SW480 (cell line): ENCODE results near the gene AMIGO2.

Experiments used
- DNase-seq: peaks from one replicate; pipeline ENCODE4 v3.0.0-alpha.2; 2016; ENCODE audit warnings: low spot score

The AMIGO2 gene

GRCh38 chr12:47097276-47097896 lies 17.6 kb upstream of the AMIGO2 start:
- no peak for DNase-seq

GRCh38 chr12:47095446-47096236 lies 15.9 kb upstream of the AMIGO2 start:
- peak; percentile 51 for DNase-seq

DNA sequence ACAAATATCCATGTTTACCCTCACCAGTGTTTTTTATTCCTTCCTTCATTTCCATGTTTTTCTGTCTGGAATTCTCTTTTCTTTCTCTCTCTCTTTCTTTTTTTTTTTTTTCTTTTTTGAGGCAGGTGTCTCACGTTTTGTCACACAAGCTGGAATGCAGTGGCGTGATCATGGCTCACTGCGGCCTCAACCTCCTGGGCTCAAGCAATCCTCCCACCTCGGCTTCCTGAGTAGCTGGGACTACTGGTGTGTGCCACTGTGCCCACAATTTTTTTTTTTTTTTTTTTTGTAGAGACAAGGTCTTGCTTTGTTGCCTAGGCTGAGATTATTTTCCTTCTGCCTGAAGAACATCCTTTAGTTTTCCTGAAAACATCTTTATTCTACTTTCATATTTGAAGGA lies 15.0 kb upstream of the AMIGO2 start:
- DNase-seq: peak; percentile 50

- no peak for DNase-seq
These were observed 11.2 kb upstream of the AMIGO2 start for GRCh38 chr12:47091009-47091408.

- DNase-seq: peak; percentile 84
These were observed 8.5 kb upstream of the AMIGO2 start for GRCh38 chr12:47088021-47088944.

GRCh38 chr12:47087088-47087688 lies 7.4 kb upstream of the AMIGO2 start:
- no peak for DNase-seq

- DNase-seq: peak; percentile 31
These were observed 6.1 kb upstream of the AMIGO2 start for GRCh38 chr12:47085815-47086252.

DNA sequence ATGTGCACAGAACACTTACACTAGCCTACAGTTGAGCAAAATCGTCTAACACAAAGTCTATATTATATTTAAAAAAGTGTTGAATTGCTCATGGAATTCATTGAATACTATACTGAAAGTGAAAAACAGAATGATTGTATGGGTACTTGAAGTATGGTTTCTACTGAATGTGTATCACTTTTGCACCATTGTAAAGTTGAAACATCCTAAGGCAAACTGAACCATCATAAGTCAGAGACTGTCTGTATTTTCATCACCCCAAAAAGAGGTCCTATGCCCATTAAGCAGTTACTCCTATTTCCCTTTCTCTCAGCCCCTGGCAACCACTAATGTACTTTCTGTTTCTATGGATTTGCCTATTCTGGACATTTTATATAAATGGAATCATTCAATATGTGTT lies 4.4 kb upstream of the AMIGO2 start:
- no peak for DNase-seq

DNA sequence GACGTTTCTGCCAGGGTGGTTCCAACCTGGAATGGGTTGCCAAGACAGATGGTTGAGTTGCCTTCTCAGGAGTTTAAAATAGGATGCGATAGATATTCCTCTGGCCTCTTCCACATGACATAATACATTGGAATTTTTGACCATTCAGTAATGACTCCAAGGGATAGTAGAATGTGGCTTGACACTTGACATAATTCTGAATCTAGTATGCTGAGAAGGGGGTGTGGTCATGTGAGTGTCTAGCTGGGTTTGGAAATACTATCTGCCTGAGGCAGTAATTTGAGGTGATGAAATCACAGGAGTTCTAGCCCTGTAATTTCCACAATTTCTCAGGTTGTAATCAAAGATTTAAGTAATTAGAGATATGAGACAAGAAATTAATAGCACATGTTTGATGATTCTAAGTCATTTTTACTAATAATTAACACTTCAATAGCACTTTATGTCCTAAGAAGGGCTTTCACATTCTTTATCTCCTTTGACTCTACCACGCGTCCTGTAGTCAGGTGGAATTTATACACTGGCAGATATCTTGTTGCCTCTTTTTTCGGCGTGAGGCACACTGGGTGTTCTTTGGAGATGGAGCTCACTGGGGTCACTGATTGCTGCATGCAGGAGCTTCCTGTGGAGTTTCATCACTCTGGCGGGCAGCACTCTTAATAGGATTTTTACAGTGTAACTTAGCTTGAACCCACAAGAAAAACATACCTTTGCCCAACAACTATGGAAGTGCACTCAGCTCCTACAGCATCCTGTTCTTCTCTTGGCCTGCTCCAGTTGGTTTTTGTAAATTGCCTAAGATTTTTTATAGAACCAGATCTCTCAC lies 3.2 kb upstream of the AMIGO2 start:
- peak; percentile 60 for DNase-seq

DNA sequence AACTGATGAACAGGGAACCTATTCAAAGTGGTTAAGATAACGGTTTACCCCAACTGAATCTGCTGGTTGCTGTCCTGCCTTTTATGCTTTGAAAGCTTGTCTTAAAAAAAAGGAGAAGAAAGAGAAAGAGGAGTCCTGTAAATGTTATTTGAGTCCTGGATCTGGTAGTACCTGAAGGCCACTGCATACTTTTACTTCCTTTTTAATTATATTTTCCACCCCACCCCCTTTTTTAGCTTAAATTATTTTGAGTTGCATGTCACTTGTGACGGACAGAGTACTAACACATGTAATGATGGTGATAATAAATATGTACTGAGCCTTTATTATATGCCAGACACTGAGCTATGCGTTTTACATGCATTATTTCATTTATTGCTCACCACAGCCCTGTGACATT lies 2.5 kb upstream of the AMIGO2 start:
- no peak for DNase-seq

DNA sequence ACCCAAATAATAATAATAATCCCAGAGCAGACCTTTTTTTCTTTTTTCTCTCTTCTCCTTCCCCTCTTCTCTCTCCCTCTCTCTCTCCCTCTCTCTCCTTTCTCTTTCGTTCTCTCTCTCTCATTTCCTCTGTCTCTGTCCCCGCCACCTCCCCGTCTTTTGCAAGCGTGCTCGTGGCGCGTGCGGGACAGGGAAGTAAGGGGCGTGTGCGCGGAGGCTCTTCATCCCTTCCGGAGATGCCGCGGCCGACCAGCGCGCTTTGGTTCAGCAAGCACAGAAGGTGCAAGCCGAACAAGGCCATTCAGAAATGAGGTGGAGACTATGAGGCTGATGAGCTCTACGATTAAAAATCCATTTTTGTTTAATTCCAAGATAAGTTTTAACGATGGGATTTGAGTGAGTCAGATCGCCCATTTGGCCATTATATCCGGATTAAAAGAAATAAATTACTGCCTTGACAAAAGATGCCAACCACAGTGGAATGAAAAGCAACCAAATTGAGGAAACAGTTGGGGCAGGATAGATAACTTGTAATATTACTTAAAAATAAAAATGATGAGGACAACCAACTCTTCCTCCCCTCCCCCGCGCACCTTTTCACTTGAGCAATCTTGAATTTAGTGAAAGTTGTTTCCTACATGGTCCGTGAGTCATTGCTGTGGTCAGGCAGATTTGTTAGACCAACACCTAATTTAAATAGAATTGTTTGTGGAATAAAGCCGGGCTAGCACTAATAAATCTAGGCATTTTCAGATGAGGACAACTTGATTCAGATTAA lies 1.2 kb upstream of the AMIGO2 start:
- DNase-seq: peak; percentile 46

- DNase-seq: peak; percentile 31
These were observed 394 bp upstream of the AMIGO2 start for GRCh38 chr12:47079981-47080724.

DNA sequence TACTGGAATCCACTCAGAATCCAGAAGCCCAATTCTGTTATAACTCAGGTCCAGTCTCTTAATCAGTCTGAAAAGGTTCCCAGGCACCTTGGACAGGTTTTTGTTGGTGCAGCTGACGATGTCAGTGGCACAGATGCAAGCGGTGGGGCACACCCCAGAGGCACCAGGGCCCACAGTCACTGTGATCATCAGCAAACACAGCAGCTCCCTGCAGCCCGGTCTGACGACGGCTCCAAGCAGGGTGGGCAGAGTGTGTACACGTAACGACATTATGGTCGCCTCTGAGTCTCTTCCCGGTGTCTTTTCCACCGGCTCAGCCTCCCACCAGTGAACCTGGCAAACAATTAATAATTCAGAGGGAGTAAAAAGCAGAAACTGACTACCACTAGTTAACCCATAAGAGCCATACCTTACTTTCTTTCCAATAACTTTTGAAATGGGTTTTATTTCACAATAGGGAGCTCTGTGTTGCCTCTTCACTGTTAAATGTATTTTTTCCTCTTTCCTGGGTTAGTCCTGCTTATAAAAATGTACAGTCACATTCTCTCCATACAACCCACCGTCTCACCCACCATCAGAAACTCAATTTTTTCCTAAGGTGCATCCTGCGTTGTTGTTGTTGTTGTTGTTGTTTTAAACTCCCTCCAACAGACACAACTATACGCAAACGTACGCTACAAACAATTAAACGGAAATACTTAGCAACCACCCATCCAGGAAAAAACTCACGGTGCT lies 859 bp downstream of the AMIGO2 start:
- DNase-seq: no peak

DNA sequence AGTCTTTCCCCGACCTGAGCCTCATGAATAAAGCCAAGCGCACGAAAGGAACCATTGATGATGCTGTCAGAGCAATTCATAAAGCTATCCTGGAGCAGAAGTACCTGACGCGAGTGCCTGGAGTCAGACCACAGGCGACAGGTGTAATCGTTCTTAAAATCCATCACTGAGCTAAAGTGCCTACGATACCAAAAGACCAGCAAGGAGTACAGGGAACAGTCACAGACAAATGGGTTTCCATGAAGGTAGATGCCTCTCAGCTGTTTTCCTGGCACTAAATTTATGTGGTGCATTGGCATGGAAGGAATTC lies 1.7 kb downstream of the AMIGO2 start:
- no peak for DNase-seq

DNA sequence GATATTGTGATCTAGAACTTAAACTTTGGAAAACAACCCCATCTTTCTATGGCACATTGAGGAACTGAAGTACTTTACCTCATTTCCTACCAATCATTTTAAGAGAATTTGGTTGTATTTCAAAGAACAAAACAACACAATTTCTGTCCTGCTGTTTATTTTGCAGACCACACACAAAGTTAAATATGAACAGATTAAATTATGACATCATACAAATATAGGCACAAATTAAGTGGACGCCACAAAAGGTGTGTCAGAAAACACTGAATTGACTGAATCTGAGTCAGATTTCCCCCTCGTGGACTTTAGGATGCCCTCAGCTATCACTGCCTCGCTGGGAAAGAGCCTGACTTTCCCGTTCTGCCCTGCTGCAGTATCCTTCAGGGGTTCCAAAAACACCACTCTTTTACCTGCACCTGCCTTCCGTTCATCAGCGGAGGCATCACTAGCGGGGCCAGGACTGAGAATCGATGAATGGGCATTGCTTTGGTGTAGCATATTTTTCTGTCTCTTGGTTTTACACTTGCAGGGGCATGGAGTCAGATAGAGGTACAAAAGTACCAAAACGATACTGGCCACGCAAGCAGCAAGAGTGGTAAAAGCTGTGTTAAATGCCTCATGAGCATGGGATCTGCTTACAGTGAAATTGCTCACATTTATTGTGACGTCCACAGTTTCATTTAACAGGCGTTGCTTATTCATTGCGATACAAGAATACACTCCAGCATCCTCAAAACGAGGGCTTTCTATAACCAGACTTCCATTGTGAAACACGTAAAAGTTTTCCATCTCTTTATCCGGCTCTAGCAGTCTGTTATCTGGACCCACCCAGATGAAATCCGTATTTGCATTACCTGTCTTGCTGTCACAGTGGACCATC lies 2.3 kb downstream of the AMIGO2 start:
- DNase-seq: no peak

- no peak for DNase-seq
These were observed 4.3 kb downstream of the AMIGO2 start for GRCh38 chr12:47075192-47076084.

DNA sequence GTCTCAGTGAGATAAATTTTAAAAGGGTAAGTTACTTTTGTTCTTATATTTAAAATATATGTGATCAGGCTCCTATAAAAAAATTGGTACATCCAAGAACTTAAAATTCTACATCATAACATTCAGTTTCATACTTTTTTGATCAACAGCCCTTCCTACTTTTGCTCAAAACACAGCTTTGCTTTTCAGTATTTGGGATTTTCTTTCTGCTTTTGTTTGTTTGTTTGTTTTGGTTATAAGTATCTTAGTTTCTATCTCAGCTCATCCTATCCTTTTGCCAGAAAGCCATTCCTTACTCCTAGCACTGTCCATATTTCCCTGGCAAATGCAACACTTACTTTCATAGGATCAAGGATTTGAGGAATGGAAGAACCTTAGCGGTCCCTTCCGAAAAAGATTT lies 5.0 kb downstream of the AMIGO2 start:
- no peak for DNase-seq
